DOHH2 (cell line): Measurements from ENCODE around the gene STEAP3.

Source experiments
- H3F3A ChIP-seq: fragments of 200-600 bp; sonication (generic), shearing (Covaris generic); 2 replicates; pipeline ENCODE4 v1.6.0; 2016; ENCODE audit warnings: antibody characterized with exemption, mild to moderate bottlenecking; ENCODE audit not compliant: control insufficient read depth, insufficient read depth
- H3K27ac ChIP-seq: fragments of 200-600 bp; sonication (generic); 2 replicates; pipeline ENCODE4 v1.5.1; 2014; ENCODE audit warnings: low read depth, mild to moderate bottlenecking, low read length, moderate library complexity
- H3K27me3 ChIP-seq: fragments of 200-600 bp; sonication (generic); 2 replicates; pipeline ENCODE4 v1.6.1; 2014; ENCODE audit warnings: mild to moderate bottlenecking, low read length, mixed read lengths; ENCODE audit not compliant: control insufficient read depth
- H3K36me3 ChIP-seq: fragments of 200-600 bp; sonication (generic); 2 replicates; pipeline ENCODE4 v1.6.1; 2014; ENCODE audit warnings: mild to moderate bottlenecking, low read length, moderate library complexity, mixed read lengths; ENCODE audit not compliant: control insufficient read depth
- H3K4me1 ChIP-seq: fragments of 200-600 bp; sonication (generic); 2 replicates; pipeline ENCODE4 v1.6.1; 2014; ENCODE audit warnings: mild to moderate bottlenecking, low read length, mixed read lengths; ENCODE audit not compliant: control insufficient read depth
- H3K4me2 ChIP-seq: fragments of 200-600 bp; sonication (generic); 2 replicates; pipeline ENCODE4 v1.6.0; 2014; ENCODE audit warnings: mild to moderate bottlenecking, low read length, moderate library complexity
- H3K4me3 ChIP-seq: fragments of 200-600 bp; sonication (generic); 2 replicates; pipeline ENCODE4 v1.5.1; 2014; ENCODE audit warnings: mild to moderate bottlenecking, low read length, mixed read lengths
- H3K79me2 ChIP-seq: fragments of 200-600 bp; sonication (generic); 2 replicates; pipeline ENCODE4 v1.6.1; 2014; ENCODE audit warnings: mild to moderate bottlenecking, low read length, mixed read lengths; ENCODE audit not compliant: control insufficient read depth
- H3K9me2 ChIP-seq: fragments of 200-600 bp; sonication (generic); replicated peaks from 2 replicates; pipeline ENCODE4 v1.6.1; 2014; ENCODE audit warnings: mild to moderate bottlenecking, low read length, mixed read lengths; ENCODE audit not compliant: control insufficient read depth
- H3K9me3 ChIP-seq: fragments of 200-600 bp; sonication (generic); 2 replicates; pipeline ENCODE4 v1.6.1; 2014; ENCODE audit warnings: antibody characterized with exemption, low read length, mixed read lengths; ENCODE audit not compliant: control insufficient read depth, insufficient read depth
- H4K20me1 ChIP-seq: fragments of 200-600 bp; sonication (generic); 2 replicates; pipeline ENCODE4 v1.6.0; 2014; ENCODE audit warnings: low read depth, mild to moderate bottlenecking, antibody characterized with exemption, low read length, moderate library complexity; ENCODE audit not compliant: control insufficient read depth, insufficient read depth
- EZH2phosphoT487 ChIP-seq: fragments of 200-600 bp; sonication (generic); IDR thresholded peaks from 2 replicates; pipeline ENCODE4 v1.6.1; 2017; ENCODE audit warnings: borderline replicate concordance, mild to moderate bottlenecking, antibody characterized with exemption, low read length, moderate library complexity, mixed read lengths
- TF ChIP-seq, protein P1 (sequence below): fragments of 200-600 bp; sonication (generic); IDR thresholded peaks from one replicate; pipeline ENCODE4 v1.5.1; 2014; ENCODE audit warnings: antibody characterized with exemption, mild to moderate bottlenecking, low read depth, low read length; ENCODE audit not compliant: poor library complexity, severe bottlenecking

The STEAP3 gene

DNA sequence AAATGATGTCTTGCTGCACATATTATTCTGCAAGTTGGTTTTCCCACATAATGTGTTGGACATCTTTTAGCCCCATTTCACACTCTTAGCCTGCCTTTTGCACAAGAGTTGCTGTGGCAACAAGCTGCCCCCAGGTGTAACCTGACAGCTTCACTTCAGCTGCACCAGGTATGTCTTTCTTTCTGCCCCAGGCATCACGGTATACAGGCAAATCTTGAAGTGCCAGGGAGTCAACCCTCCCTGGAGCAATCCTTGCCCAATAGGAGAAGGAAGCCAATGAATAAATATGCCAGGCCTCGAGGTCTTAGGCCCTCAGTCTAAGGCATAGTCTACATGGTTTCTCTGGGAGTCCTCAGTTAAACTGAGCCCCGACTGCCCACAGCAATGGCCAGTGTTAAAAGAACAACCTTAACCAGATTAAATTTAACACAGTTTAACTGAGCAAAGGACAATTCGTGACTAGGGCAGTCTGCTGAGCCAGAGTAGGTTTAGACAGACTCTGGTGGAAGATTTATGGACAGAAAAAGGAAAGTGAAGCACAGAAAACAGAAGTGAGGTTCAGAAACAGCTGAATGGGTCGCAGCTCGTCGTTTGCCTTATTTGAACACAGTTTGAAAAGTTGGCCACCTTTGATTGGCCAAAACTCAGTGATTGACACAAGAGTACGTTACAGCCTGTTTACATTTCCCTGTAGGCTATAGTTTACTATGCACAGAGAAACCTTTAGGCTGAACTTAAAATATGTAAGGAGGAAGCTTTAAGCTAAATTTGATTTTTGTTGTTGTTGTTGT is 33.1 kb upstream of the STEAP3 start:
- Histone ChIP-seq H3K4me2 (no peak overlapping the region), H3K9me3 (no peaks in the 10 kb centered on the region), H3K4me1 (no peaks in the 10 kb centered on the region), H3F3A (no peaks in the 10 kb centered on the region), H3K79me2 (no peaks in the 10 kb centered on the region), H3K27ac (no peak overlapping the region), H3K36me3 (no peaks in the 10 kb centered on the region), H3K4me3 (no peak overlapping the region), H4K20me1 (no peaks in the 10 kb centered on the region), H3K27me3 (peaks cover 3% of the 10 kb centered on the region; the same call in 1 of the 2 replicates), H3K9me2 (no peaks in the 10 kb centered on the region)
- no peak for TF ChIP-seq EZH2phosphoT487
- TF ChIP-seq, protein P1, sequence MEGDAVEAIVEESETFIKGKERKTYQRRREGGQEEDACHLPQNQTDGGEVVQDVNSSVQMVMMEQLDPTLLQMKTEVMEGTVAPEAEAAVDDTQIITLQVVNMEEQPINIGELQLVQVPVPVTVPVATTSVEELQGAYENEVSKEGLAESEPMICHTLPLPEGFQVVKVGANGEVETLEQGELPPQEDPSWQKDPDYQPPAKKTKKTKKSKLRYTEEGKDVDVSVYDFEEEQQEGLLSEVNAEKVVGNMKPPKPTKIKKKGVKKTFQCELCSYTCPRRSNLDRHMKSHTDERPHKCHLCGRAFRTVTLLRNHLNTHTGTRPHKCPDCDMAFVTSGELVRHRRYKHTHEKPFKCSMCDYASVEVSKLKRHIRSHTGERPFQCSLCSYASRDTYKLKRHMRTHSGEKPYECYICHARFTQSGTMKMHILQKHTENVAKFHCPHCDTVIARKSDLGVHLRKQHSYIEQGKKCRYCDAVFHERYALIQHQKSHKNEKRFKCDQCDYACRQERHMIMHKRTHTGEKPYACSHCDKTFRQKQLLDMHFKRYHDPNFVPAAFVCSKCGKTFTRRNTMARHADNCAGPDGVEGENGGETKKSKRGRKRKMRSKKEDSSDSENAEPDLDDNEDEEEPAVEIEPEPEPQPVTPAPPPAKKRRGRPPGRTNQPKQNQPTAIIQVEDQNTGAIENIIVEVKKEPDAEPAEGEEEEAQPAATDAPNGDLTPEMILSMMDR = no peak

DNA sequence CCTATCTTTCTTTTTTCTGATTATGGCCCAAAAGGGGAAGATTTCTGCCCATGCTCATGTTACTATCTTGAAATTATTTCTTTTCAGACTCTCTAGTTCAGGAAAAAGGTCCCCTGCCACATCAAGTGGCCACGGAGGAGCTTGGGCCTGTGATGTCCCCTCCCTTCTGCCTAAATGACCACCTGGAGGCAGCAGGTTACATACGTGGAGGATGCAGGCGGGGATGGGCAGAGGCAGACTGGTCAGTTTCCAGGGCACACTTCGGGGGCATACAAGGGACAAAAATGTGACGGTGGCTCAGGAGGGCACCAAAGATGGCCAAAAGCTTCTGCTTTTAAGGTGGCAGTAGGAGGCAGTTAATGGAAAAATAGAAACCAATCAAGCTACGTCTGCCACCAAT is 30.7 kb upstream of the STEAP3 start:
- Histone ChIP-seq H3K27ac (no peak overlapping the region), H3K4me1 (no peaks in the 10 kb centered on the region), H3K79me2 (no peaks in the 10 kb centered on the region), H3K36me3 (no peaks in the 10 kb centered on the region), H4K20me1 (no peaks in the 10 kb centered on the region), H3K4me2 (no peak overlapping the region), H3K4me3 (no peak overlapping the region), H3F3A (no peaks in the 10 kb centered on the region), H3K9me2 (no peaks in the 10 kb centered on the region), H3K9me3 (no peaks in the 10 kb centered on the region), H3K27me3 (0 out of 2 replicates have a peak, but pooled peaks cover 3% of the 10 kb centered on the region)
- TF ChIP-seq EZH2phosphoT487 = no peak
- TF ChIP-seq, protein P1 = no peak

DNA sequence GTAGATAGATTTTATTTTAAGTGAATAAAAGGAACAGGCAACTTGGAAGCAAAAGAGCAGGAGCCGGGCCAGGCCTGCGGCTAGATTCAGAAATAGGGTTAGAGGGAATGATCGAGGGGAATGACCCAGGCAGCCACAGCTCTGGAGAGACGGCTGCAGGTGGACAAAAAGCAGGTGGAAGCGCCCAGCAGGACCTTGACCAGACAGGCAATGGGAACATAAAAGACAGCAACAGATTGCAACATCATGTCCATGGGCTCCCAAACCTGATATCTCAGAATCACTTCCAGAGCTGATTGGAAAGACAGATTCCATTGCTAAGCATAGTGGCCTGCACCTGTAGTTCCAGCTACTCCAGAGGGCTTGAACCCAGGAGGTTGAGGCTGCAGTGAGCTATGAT is 28.6 kb upstream of the STEAP3 start:
- H3K4me3 ChIP-seq = no peak overlapping the region
- H3K4me2 ChIP-seq = no peak overlapping the region
- H3K79me2 ChIP-seq = no peaks in the 10 kb centered on the region
- H3K27me3 ChIP-seq = 0 out of 2 replicates have a peak, but pooled peaks cover 3% of the 10 kb centered on the region
- TF ChIP-seq, protein P1 = no peak
- TF ChIP-seq EZH2phosphoT487 = no peak
- no peaks in the 10 kb centered on the region for H4K20me1 ChIP-seq
- no peaks in the 10 kb centered on the region for H3K36me3 ChIP-seq
- no peaks in the 10 kb centered on the region for H3K4me1 ChIP-seq
- no peaks in the 10 kb centered on the region for H3K9me2 ChIP-seq
- H3K27ac ChIP-seq = no peak overlapping the region
- H3F3A ChIP-seq = no peaks in the 10 kb centered on the region
- no peaks in the 10 kb centered on the region for H3K9me3 ChIP-seq
